Hepatocyte (in vitro differentiated cells): Measurements from ENCODE around the gene NUP160. TPM values are rescaled to one million over a fixed set of nuclear protein-coding genes. Genes with fewer than 3 reads are reported as not detected.
"Not testable (repeated sequence)": the region's sequence is repeated elsewhere in the genome, so short reads cannot be mapped to it uniquely, and the experiment has no call there.

Source experiments
- DNase-seq: peaks from one replicate; pipeline ENCODE4 v3.0.0-alpha.2; 2016; ENCODE audit warnings: low spot score
- H2AFZ ChIP-seq: fragments of 200-600 bp; sonication (generic); 2 replicates; pipeline ENCODE4 v1.6.0; 2016; ENCODE audit warnings: antibody characterized with exemption, mild to moderate bottlenecking
- H3K27ac ChIP-seq: fragments of 200-600 bp; sonication (generic); 2 replicates; pipeline ENCODE4 v1.5.1; 2016; ENCODE audit warnings: mild to moderate bottlenecking
- H3K27me3 ChIP-seq: fragments of 200-600 bp; sonication (generic); 2 replicates; pipeline ENCODE4 v1.6.1; 2016
- H3K36me3 ChIP-seq: fragments of 200-600 bp; sonication (generic); replicated peaks from 2 replicates; pipeline ENCODE4 v1.5.1; 2016; ENCODE audit warnings: low read depth; ENCODE audit not compliant: insufficient read depth
- H3K4me1 ChIP-seq: fragments of 200-600 bp; sonication (generic); 2 replicates; pipeline ENCODE4 v1.5.1; 2016; ENCODE audit warnings: mild to moderate bottlenecking, moderate library complexity; ENCODE audit not compliant: insufficient read depth
- H3K4me2 ChIP-seq: fragments of 200-600 bp; sonication (generic); 2 replicates; pipeline ENCODE4 v1.6.0; 2016
- H3K4me3 ChIP-seq: fragments of 200-600 bp; sonication (generic); 2 replicates; pipeline ENCODE4 v1.5.1; 2016; ENCODE audit warnings: mild to moderate bottlenecking
- H3K79me2 ChIP-seq: fragments of 200-600 bp; sonication (generic); 2 replicates; pipeline ENCODE4 v1.6.0; 2017; ENCODE audit warnings: mild to moderate bottlenecking
- H3K9me2 ChIP-seq: fragments of 200-600 bp; sonication (generic); replicated peaks from 2 replicates; pipeline ENCODE4 v1.6.0; 2017; ENCODE audit warnings: mild to moderate bottlenecking; ENCODE audit not compliant: insufficient read depth
- H3K9me3 ChIP-seq: fragments of 200-600 bp; sonication (generic); 2 replicates; pipeline ENCODE4 v1.5.1; 2016; ENCODE audit warnings: low read depth, mild to moderate bottlenecking
- H4K20me1 ChIP-seq: fragments of 200-600 bp; sonication (generic); 2 replicates; pipeline ENCODE4 v1.6.0; 2016; ENCODE audit warnings: mild to moderate bottlenecking; ENCODE audit not compliant: insufficient read depth, poor library complexity, severe bottlenecking
- CTCF ChIP-seq: fragments of 200-600 bp; sonication (generic); IDR thresholded peaks from 2 replicates; pipeline ENCODE4 v1.5.1; 2016; ENCODE audit warnings: antibody characterized with exemption, mild to moderate bottlenecking; ENCODE audit not compliant: poor library complexity
- EZH2 ChIP-seq: fragments of 200-600 bp; sonication (generic); IDR thresholded peaks from 2 replicates; pipeline ENCODE4 v1.6.1; 2016; ENCODE audit warnings: antibody characterized with exemption, mild to moderate bottlenecking, borderline replicate concordance
- EZH2phosphoT487 ChIP-seq: fragments of 200-600 bp; sonication (generic); IDR thresholded peaks from one replicate; pipeline ENCODE4 v1.6.1; 2018; ENCODE audit warnings: antibody characterized with exemption, mild to moderate bottlenecking, low read depth, moderate library complexity; ENCODE audit not compliant: unreplicated experiment, severe bottlenecking
- WGBS: methylation state at CpG from one replicate; pipeline ENCODE4 v1.1.6; 2016; ENCODE audit warnings: low lambda C conversion rate; ENCODE audit errors: missing lambda C conversion rate; 5-methylcytosine and 5-hydroxymethylcytosine counted together
- polyA plus RNA-seq: library from polyadenylated mRNA; unstranded; fragments of >200 nt; fragmentation: Nextera tagmentation; extraction: Ambion mirVana; gene quantifications from 2 replicates; pipeline ENCODE4 v1.2.1, GENCODE V29; 2016
- total RNA-seq: library from RNA; depleted of rRNA; stranded (reverse); fragments of >200 nt; gene quantifications from 2 replicates; pipeline ENCODE4 v1.2.3, GENCODE V29; 2014

The NUP160 gene
- total and polyA plus RNA-seq, 2 experiments from 2014 or later: 21.0 to 32.6 TPM

- Histone ChIP-seq H3K36me3 (no peaks in the 10 kb centered on the region), H3K4me2 (no peak overlapping the region), H3K9me2 (no peaks in the 10 kb centered on the region), H3K27ac (no peak overlapping the region), H3K4me3 (no peak overlapping the region), H3K9me3 (no peaks in the 10 kb centered on the region), H2AFZ (no peak overlapping the region), H3K79me2 (no peaks in the 10 kb centered on the region), H3K27me3 (no peaks in the 10 kb centered on the region), H4K20me1 (no peaks in the 10 kb centered on the region), H3K4me1 (no peaks in the 10 kb centered on the region)
- TF ChIP-seq EZH2phosphoT487 (no peak), CTCF (no peak)
- 95% methylated on average over 4 of the region's 4 CpGs for WGBS
- no peak for DNase-seq
These were observed 50.5 kb downstream of the NUP160 start for GRCh38 chr11:47797633-47798032.

- Histone ChIP-seq H3K27me3 (no peaks in the 10 kb centered on the region), H3K27ac (no peak overlapping the region), H3K4me3 (no peak overlapping the region), H3K9me3 (no peaks in the 10 kb centered on the region), H3K36me3 (no peaks in the 10 kb centered on the region), H4K20me1 (no peaks in the 10 kb centered on the region), H3K4me1 (no peaks in the 10 kb centered on the region), H3K9me2 (no peaks in the 10 kb centered on the region), H3K79me2 (no peaks in the 10 kb centered on the region), H3K4me2 (no peak overlapping the region), H2AFZ (no peak overlapping the region)
- no peak for TF ChIP-seq EZH2
- no peak for TF ChIP-seq CTCF
- no peak for TF ChIP-seq EZH2phosphoT487
- no peak for DNase-seq
- 90% methylated on average over 4 of the region's 4 CpGs for WGBS
These were observed 56.2 kb downstream of the NUP160 start for GRCh38 chr11:47791774-47792430.

- WGBS: 97% methylated on average over 8 of the region's 8 CpGs
- not testable (repeated sequence) for H2AFZ ChIP-seq, H4K20me1 ChIP-seq, H3K9me2 ChIP-seq, DNase-seq, H3K36me3 ChIP-seq, H3K79me2 ChIP-seq, H3K27me3 ChIP-seq, H3K4me3 ChIP-seq, H3K4me2 ChIP-seq, H3K4me1 ChIP-seq, H3K9me3 ChIP-seq, H3K27ac ChIP-seq
These were observed 58.1 kb downstream of the NUP160 start for GRCh38 chr11:47790017-47790416.

- H4K20me1 ChIP-seq: no peaks in the 10 kb centered on the region
- DNase-seq: no peak
- H3K79me2 ChIP-seq: no peaks in the 10 kb centered on the region
- H3K36me3 ChIP-seq: peaks cover 6% of the 10 kb centered on the region
- no peaks in the 10 kb centered on the region for H3K27me3 ChIP-seq
- H3K4me2 ChIP-seq: no peak overlapping the region
- no peak for TF ChIP-seq CTCF
- TF ChIP-seq EZH2: no peak
- TF ChIP-seq EZH2phosphoT487: no peak
- H2AFZ ChIP-seq: no peak overlapping the region
- no peaks in the 10 kb centered on the region for H3K9me2 ChIP-seq
- no peak overlapping the region for H3K27ac ChIP-seq
- 96% methylated on average over 7 of the region's 7 CpGs for WGBS
- peaks cover 4% of the 10 kb centered on the region for H3K4me1 ChIP-seq
- H3K4me3 ChIP-seq: no peak overlapping the region
- no peaks in the 10 kb centered on the region for H3K9me3 ChIP-seq
These were observed 60.0 kb downstream of the NUP160 start for GRCh38 chr11:47788181-47788580.
